CD4-positive, CD25-positive, alpha-beta regulatory T cell (primary cell): ENCODE results near the gene COX7A1. TPM values are rescaled to one million over a fixed set of nuclear protein-coding genes. Genes with fewer than 3 reads are reported as not detected.

Source experiments
- ATAC-seq, 2 donors: fragments of 150-1000 bp; cut with Tn5 transposase; one replicate each; pipeline ENCODE4 v1.10.0; 2021; ENCODE audit warnings: low read depth in 2 of 2, moderate number of reproducible peaks in 2 of 2, moderate library complexity in 1 of 2
- DNase-seq, 3 donors: peaks; one replicate each; pipeline versions ENCODE4 v3.0.0 to v3.0.0-alpha.2; 2012 to 2022; ENCODE audit warnings: mixed read lengths in 1 of 3
- H3K27ac ChIP-seq: one replicate; pipeline ENCODE4 v1.7.0; 2013; ENCODE audit warnings: mild to moderate bottlenecking, low read length; ENCODE audit not compliant: insufficient read depth, poor library complexity, severe bottlenecking
- H3K27me3 ChIP-seq: one replicate; pipeline ENCODE4 v1.7.0; 2013; ENCODE audit warnings: low read length; ENCODE audit not compliant: control insufficient read depth, insufficient read depth
- H3K36me3 ChIP-seq: one replicate; pipeline ENCODE4 v1.7.0; 2013; ENCODE audit warnings: mild to moderate bottlenecking, low read length, moderate library complexity; ENCODE audit not compliant: control insufficient read depth, insufficient read depth
- H3K4me1 ChIP-seq: 2 replicates; pipeline ENCODE4 v1.7.0; 2013; ENCODE audit warnings: mild to moderate bottlenecking, low read length; ENCODE audit not compliant: insufficient read depth, control insufficient read depth, poor library complexity, severe bottlenecking
- H3K4me3 ChIP-seq: one replicate; pipeline ENCODE4 v1.7.0; 2013; ENCODE audit warnings: low read depth, mild to moderate bottlenecking, low read length, moderate library complexity
- H3K9me3 ChIP-seq, 2 experiments: 1 replicate in 1 of 2; 2 replicates in 1 of 2; pipeline ENCODE4 v1.7.0; 2013; ENCODE audit warnings: low read length in 2 of 2, mild to moderate bottlenecking in 1 of 2, moderate library complexity in 1 of 2; ENCODE audit not compliant: control insufficient read depth in 2 of 2
- H3K27ac Mint-ChIP-seq, 3 donors: one replicate each; pipeline ENCODE4 v1.8.0; 2020 to 2022; ENCODE audit warnings: mild to moderate bottlenecking in 3 of 3, mixed read lengths in 3 of 3, moderate library complexity in 2 of 3
- H3K27me3 Mint-ChIP-seq: one replicate; pipeline ENCODE4 v1.8.0; 2022; ENCODE audit warnings: mild to moderate bottlenecking, mixed read lengths
- H3K36me3 Mint-ChIP-seq: one replicate; pipeline ENCODE4 v1.8.0; 2020; ENCODE audit warnings: mixed read lengths
- H3K4me1 Mint-ChIP-seq, 4 donors: one replicate each; pipeline ENCODE4 v1.8.0; 2020 to 2022; ENCODE audit warnings: mixed read lengths in 4 of 4, mild to moderate bottlenecking in 1 of 4
- H3K4me3 Mint-ChIP-seq, 4 donors: one replicate each; pipeline ENCODE4 v1.8.0; 2020 to 2022; ENCODE audit warnings: mild to moderate bottlenecking in 4 of 4, mixed read lengths in 4 of 4, moderate library complexity in 3 of 4
- H3K9me3 Mint-ChIP-seq, 7 donors: one replicate each; pipeline ENCODE4 v1.8.0; 2020 to 2022; ENCODE audit warnings: mixed read lengths in 7 of 7, mild to moderate bottlenecking in 3 of 7, moderate library complexity in 2 of 7
- polyA plus RNA-seq, 4 donors: library from polyadenylated mRNA; unstranded; fragments of 300-500 nt; fragmentation: Illumina TruSeq; gene quantifications; one replicate each; pipeline ENCODE4 v1.2.3, GENCODE V29; 2021
- total RNA-seq: library from RNA; stranded (reverse); gene quantifications from one replicate; pipeline ENCODE4 v1.2.3, GENCODE V29; 2022

The COX7A1 gene
- total and polyA plus RNA-seq, 5 donors from 2014 or later = not detected

GRCh38 chr19:36125557-36125956, 26.7 kb downstream of the COX7A1 start:
- Mint-ChIP-seq H3K27me3 (peaks cover 6% of the 10 kb centered on the region), H3K4me1 (peaks cover 0 to 17% (median 10%) of the 10 kb centered on the region in 4 donors), H3K36me3 (peaks cover 15% of the 10 kb centered on the region), H3K9me3 (no peaks in the 10 kb centered on the region), H3K4me3 (peak overlapping the region in 3 of 4 donors; percentile 8 to 44 (median 36)), H3K27ac (peak overlapping the region; percentile 39 to 68 (median 46))
- Histone ChIP-seq H3K4me1 (peaks cover 11% of the 10 kb centered on the region), H3K36me3 (peaks cover 31% of the 10 kb centered on the region), H3K4me3 (no peak overlapping the region), H3K27me3 (no peaks in the 10 kb centered on the region), H3K9me3 (no peaks in the 10 kb centered on the region), H3K27ac (no peak overlapping the region)
- ATAC-seq (no peak), DNase-seq (no peak)

DNA sequence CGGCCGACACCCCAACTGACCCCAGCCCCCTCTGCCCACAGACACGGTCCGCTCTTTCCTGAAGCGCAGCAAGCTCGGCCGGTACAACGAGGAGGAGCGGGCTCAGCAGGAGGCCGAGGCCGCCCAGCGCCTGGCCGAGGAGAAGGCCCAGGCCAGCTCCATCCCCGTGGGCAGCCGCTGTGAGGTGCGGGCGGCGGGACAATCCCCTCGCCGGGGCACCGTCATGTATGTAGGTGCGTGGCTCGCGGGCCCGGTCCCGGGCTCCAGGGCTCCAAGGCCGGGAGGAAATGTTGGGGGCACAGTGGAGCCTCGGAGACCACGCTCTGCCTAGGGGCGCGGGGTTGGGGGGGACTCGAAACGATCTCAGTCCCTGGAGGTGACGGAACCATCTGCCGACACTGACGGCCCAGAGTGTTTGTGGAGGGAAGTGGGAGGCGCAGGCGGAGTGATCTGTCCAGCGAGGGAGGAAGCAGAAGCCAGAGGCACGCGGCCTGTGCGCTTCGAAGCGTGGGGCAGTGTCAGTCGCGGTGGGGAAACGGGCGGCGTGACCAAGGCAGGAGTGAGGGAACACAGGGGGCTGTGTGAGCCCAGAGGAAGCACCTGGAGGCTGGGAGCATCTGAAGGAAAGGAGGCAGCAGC, 30.6 kb downstream of the COX7A1 start:
- peaks cover 46% of the 10 kb centered on the region for H3K36me3 ChIP-seq
- no peaks in the 10 kb centered on the region for H3K27me3 ChIP-seq
- no peak overlapping the region for H3K4me3 ChIP-seq
- Mint-ChIP-seq H3K4me1 (peaks cover 0 to 24% (median 17%) of the 10 kb centered on the region in 4 donors), H3K9me3 (no peaks in the 10 kb centered on the region), H3K27me3 (peaks cover 6% of the 10 kb centered on the region), H3K4me3 (no peak overlapping the region), H3K27ac (no peak overlapping the region), H3K36me3 (peaks cover 22% of the 10 kb centered on the region)
- H3K4me1 ChIP-seq = peaks cover 5% of the 10 kb centered on the region
- no peaks in the 10 kb centered on the region for H3K9me3 ChIP-seq
- H3K27ac ChIP-seq = no peak overlapping the region
- DNase-seq (no peak), ATAC-seq (no peak)

GRCh38 chr19:36120984-36121358, 31.3 kb downstream of the COX7A1 start:
- peaks cover 22% of the 10 kb centered on the region for H3K36me3 Mint-ChIP-seq
- no peak for DNase-seq

GRCh38 chr19:36120092-36120983, 31.9 kb downstream of the COX7A1 start:
- ATAC-seq (no peak), DNase-seq (no peak)
- Histone ChIP-seq H3K27ac (no peak overlapping the region), H3K4me1 (peaks cover 15% of the 10 kb centered on the region), H3K4me3 (no peak overlapping the region), H3K9me3 (no peaks in the 10 kb centered on the region), H3K36me3 (peaks cover 42% of the 10 kb centered on the region), H3K27me3 (no peaks in the 10 kb centered on the region)
- no peaks in the 10 kb centered on the region for H3K9me3 Mint-ChIP-seq
- peaks cover 18% of the 10 kb centered on the region for H3K36me3 Mint-ChIP-seq
- H3K27me3 Mint-ChIP-seq = peaks cover under 1% of the 10 kb centered on the region
- peak overlapping the region in 2 of 4 donors; percentile 33 to 72 for H3K4me3 Mint-ChIP-seq
- peaks cover 0 to 31% (median 23%) of the 10 kb centered on the region in 4 donors for H3K4me1 Mint-ChIP-seq
- no peak overlapping the region for H3K27ac Mint-ChIP-seq

More at GRCh38 chr19:36120984-36121358, 31.3 kb downstream of the COX7A1 start:
- Histone ChIP-seq H3K4me1 (peaks cover 11% of the 10 kb centered on the region), H3K36me3 (peaks cover 48% of the 10 kb centered on the region), H3K27me3 (no peaks in the 10 kb centered on the region), H3K27ac (no peak overlapping the region), H3K9me3 (no peaks in the 10 kb centered on the region), H3K4me3 (no peak overlapping the region)
- peaks cover 6% of the 10 kb centered on the region for H3K27me3 Mint-ChIP-seq
- H3K4me1 Mint-ChIP-seq = peaks cover 0 to 30% (median 21%) of the 10 kb centered on the region in 4 donors
- no peaks in the 10 kb centered on the region for H3K9me3 Mint-ChIP-seq
- no peak overlapping the region for H3K27ac Mint-ChIP-seq
- ATAC-seq = no peak
- no peak overlapping the region for H3K4me3 Mint-ChIP-seq

DNA sequence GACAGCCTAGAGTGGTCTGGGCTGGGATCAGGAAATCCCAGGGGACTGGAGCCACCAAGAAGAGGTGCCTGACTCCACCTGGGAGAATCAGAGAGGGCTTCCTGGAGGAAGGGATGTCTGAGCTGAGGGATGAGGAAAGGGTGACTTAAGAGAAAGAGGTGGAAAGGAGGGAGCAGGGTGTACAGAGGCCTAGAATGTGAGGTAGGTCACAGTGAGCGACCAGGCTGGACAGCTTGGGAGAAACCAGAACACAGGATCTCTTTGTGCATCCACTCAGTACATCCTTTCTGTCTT, 36.0 kb downstream of the COX7A1 start:
- DNase-seq (no peak), ATAC-seq (no peak)
- peak overlapping the region; percentile 90 to 99 (median 97) for H3K4me3 Mint-ChIP-seq
- no peaks in the 10 kb centered on the region for H3K9me3 Mint-ChIP-seq
- H3K36me3 Mint-ChIP-seq = peaks cover 21% of the 10 kb centered on the region
- peak overlapping the region; percentile 84 for H3K27ac ChIP-seq
- peaks cover 34% of the 10 kb centered on the region for H3K4me1 ChIP-seq
- H3K4me1 Mint-ChIP-seq = peaks cover 0 to 57% (median 32%) of the 10 kb centered on the region in 4 donors
- H3K27me3 ChIP-seq = no peaks in the 10 kb centered on the region
- peak overlapping the region; percentile 80 to 99 (median 97) for H3K27ac Mint-ChIP-seq
- no peaks in the 10 kb centered on the region for H3K9me3 ChIP-seq
- H3K27me3 Mint-ChIP-seq = peaks cover 8% of the 10 kb centered on the region
- peaks cover 28% of the 10 kb centered on the region for H3K36me3 ChIP-seq
- H3K4me3 ChIP-seq = peak overlapping the region; percentile 70

- Mint-ChIP-seq H3K4me1 (peaks cover 0 to 57% (median 32%) of the 10 kb centered on the region in 4 donors), H3K27me3 (peaks cover 8% of the 10 kb centered on the region), H3K9me3 (no peaks in the 10 kb centered on the region), H3K36me3 (peaks cover 21% of the 10 kb centered on the region), H3K4me3 (peak within 1 kb of the TSS; percentile 90 to 99 (median 97)), H3K27ac (peak within 1 kb of the TSS; percentile 97 to 100 (median 99))
- peaks cover 34% of the 10 kb centered on the region for H3K4me1 ChIP-seq
- H3K36me3 ChIP-seq = peaks cover 28% of the 10 kb centered on the region
- no peaks in the 10 kb centered on the region for H3K9me3 ChIP-seq
- peak within 1 kb of the TSS; percentile 84 for H3K27ac ChIP-seq
- H3K4me3 ChIP-seq = peak within 1 kb of the TSS; percentile 83
- H3K27me3 ChIP-seq = no peaks in the 10 kb centered on the region
- DNase-seq (peak in 2 of 3 donors; percentile 13 to 87), ATAC-seq (peak; percentile 43 to 47)
Observed at GRCh38 chr19:36115453-36116343, 36.5 kb downstream of the COX7A1 start, which contains the start of gene TBCB. Gene TBCB, plus strand, starts transcription at chr19:36115468. Its CDS starts 93 bp downstream, at chr19:36115561.
